K562 (cell line): ENCODE measurements around the gene TLNRD1. TPM values are rescaled to one million over a fixed set of nuclear protein-coding genes. Genes with fewer than 3 reads are reported as not detected.

Source experiments
- CGGBP1 ChIP-seq: fragments of 250-450 bp; sonication (Bioruptor Pico); IDR thresholded peaks from 2 replicates; pipeline ENCODE4 v1.9.0; 2021; ENCODE audit warnings: mild to moderate bottlenecking
- E2F4 ChIP-seq: sonication (generic); formaldehyde crosslinking; IDR thresholded peaks from 2 replicates; pipeline ENCODE4 v1.8.0; 2022; ENCODE audit warnings: mild to moderate bottlenecking, low read depth, missing genetic modification reagents
- E2F6 ChIP-seq, 2 experiments: IDR thresholded peaks; 2 replicates each; pipeline ENCODE4 v1.6.1; 2011; ENCODE audit warnings: borderline replicate concordance in 1 of 2, control low read depth in 1 of 2, low read depth in 1 of 2, low read length in 1 of 2, mild to moderate bottlenecking in 1 of 2, mixed read lengths in 1 of 2, moderate library complexity in 1 of 2; ENCODE audit not compliant: insufficient read depth in 1 of 2, insufficient read length in 1 of 2, poor library complexity in 1 of 2, severe bottlenecking in 1 of 2; ENCODE audit errors: extremely low read depth in 1 of 2
- FOXJ3 ChIP-seq: sonication (generic); formaldehyde crosslinking; IDR thresholded peaks from 2 replicates; pipeline ENCODE4 v1.4.0; 2020; ENCODE audit warnings: mild to moderate bottlenecking, missing genetic modification reagents
- GTF2F1 ChIP-seq: IDR thresholded peaks from 2 replicates; pipeline ENCODE4 v1.6.1; 2011; ENCODE audit warnings: low read depth, low read length, improper control_type of control experiment
- KAT2B ChIP-seq: IDR thresholded peaks from one replicate; pipeline ENCODE4 v1.6.1; 2012; ENCODE audit warnings: low read depth, mild to moderate bottlenecking, control low read depth, inconsistent platforms, low read length, moderate library complexity
- NFIC ChIP-seq: fragments of 450-650 bp; IDR thresholded peaks from 2 replicates; pipeline ENCODE4 v1.6.1; 2017; ENCODE audit warnings: mild to moderate bottlenecking, inconsistent platforms
- NRF1 ChIP-seq, 2 experiments: fragments of 450-650 bp; IDR thresholded peaks in 1 of 2; conservative IDR thresholded peaks in 1 of 2; 2 replicates each; pipeline ENCODE4 v1.6.1; 2014; ENCODE audit warnings: mild to moderate bottlenecking in 2 of 2
- RNF219 ChIP-seq: fragments of 250-450 bp; sonication (Bioruptor Pico); IDR thresholded peaks from 2 replicates; pipeline ENCODE4 v1.5.0; 2022; ENCODE audit warnings: mild to moderate bottlenecking
- RREB1 ChIP-seq: fragments of 250-450 bp; sonication (Bioruptor Pico); IDR thresholded peaks from 2 replicates; pipeline ENCODE4 v1.4.0; 2020
- ZNF398 ChIP-seq: fragments of 250-450 bp; sonication (Bioruptor Pico); IDR thresholded peaks from 2 replicates; pipeline ENCODE4 v1.8.0; 2021; ENCODE audit warnings: moderate library complexity, mild to moderate bottlenecking, inconsistent platforms
- ZNF444 ChIP-seq: fragments of 250-450 bp; sonication (Bioruptor Pico); IDR thresholded peaks from 2 replicates; pipeline ENCODE4 v1.4.0; 2020; ENCODE audit warnings: mild to moderate bottlenecking, moderate library complexity
- ZNF696 ChIP-seq: fragments of 250-450 bp; sonication (Bioruptor Pico); conservative IDR thresholded peaks from 2 replicates; pipeline ENCODE4 v1.4.0; 2020; ENCODE audit warnings: mild to moderate bottlenecking, moderate library complexity
- polyA plus RNA-seq, 8 experiments: library from polyadenylated mRNA; depleted of rRNA in 4 of 8; stranded (reverse) in 5 of 8; unstranded in 3 of 8; fragments of >200 nt; fragmentation: Nextera tagmentation in 2 of 8; fragmentation: Illumina TruSeq in 1 of 8; extraction: Ambion mirVana in 2 of 8; extraction: Trizol in 1 of 8; gene quantifications; 2 replicates each; pipeline versions ENCODE4 v1.2.1 to v1.2.3, GENCODE V29; 2011 to 2014; ENCODE audit warnings: inconsistent platforms in 1 of 8, missing spikeins in 1 of 8
- total RNA-seq, 7 experiments: library from RNA; depleted of rRNA in 6 of 7; stranded (reverse); fragments of >200 nt in 6 of 7; fragmentation: Illumina TruSeq in 2 of 7; extraction: Trizol in 2 of 7; gene quantifications; 2 replicates each; pipeline versions ENCODE4 v1.2.1 to v1.2.3, GENCODE V29; 2011 to 2021; ENCODE audit warnings: low replicate concordance in 1 of 7

The TLNRD1 gene
- total and polyA plus RNA-seq, 9 of the 15 experiments (the other 6 are each of a cell fraction or from before 2014, with no cell fraction given): 1.1 to 33.1 (median 5.7) TPM

GRCh38 chr15:81001152-81002008 is 657 bp downstream of the TLNRD1 start (continued):
- TF ChIP-seq CGGBP1 (CRISPR knock-in tag) (no peak), NFIC (no peak), GTF2F1 (no peak), E2F6 (IDR thresholded peaks at IDR 0.05; ENCODE audit: borderline replicate concordance in 1 of 2, extremely low read depth in 1 of 2, insufficient read depth in 1 of 2, insufficient read length in 1 of 2, low read depth in 1 of 2, low read length in 1 of 2, poor library complexity in 1 of 2, severe bottlenecking in 1 of 2) (peak; percentile 83 to 93), E2F4 (CRISPR knock-in tag) (no peak), RNF219 (CRISPR knock-in tag) (no peak), ZNF444 (no peak), FOXJ3 (no peak), NRF1 (conservative IDR thresholded peaks at IDR 0.05 in 1 of 2, IDR thresholded peaks at IDR 0.05 in 1 of 2) (peak in 1 of 2 experiments; percentile 28; a peak in 2 of 4 replicates), ZNF398 (CRISPR knock-in tag) (no peak), KAT2B (no peak), ZNF696 (CRISPR knock-in tag) (no peak), RREB1 (CRISPR knock-in tag) (no peak)
